HG03432 (cell line): ENCODE results near the gene RAP1A.

Experiments used
- ATAC-seq: cut with Tn5 transposase; IDR thresholded peaks from one replicate; pipeline ENCODE4 v1.9.1; 2021; ENCODE audit warnings: mild to moderate bottlenecking, moderate library complexity; ENCODE audit not compliant: unreplicated experiment

RAP1A gene

GRCh38 chr1:111707906-111708305 is 88.3 kb downstream of the RAP1A start:
- ATAC-seq = no peak

- ATAC-seq = no peak
Measured at GRCh38 chr1:111709986-111710385, 90.4 kb downstream of the RAP1A start.

GRCh38 chr1:111716333-111716732 is 96.7 kb downstream of the RAP1A start:
- no peak for ATAC-seq

- ATAC-seq = no peak
Measured at GRCh38 chr1:111717450-111717849, 97.9 kb downstream of the RAP1A start.

GRCh38 chr1:111719135-111719534 is 99.5 kb downstream of the RAP1A start:
- no peak for ATAC-seq

- no peak for ATAC-seq
Measured at GRCh38 chr1:111719674-111720132, 100.1 kb downstream of the RAP1A start.

- ATAC-seq = no peak
Measured at GRCh38 chr1:111720274-111720976, 100.8 kb downstream of the RAP1A start.

GRCh38 chr1:111720977-111721786 is 101.6 kb downstream of the RAP1A start:
- ATAC-seq = no peak

GRCh38 chr1:111723091-111723806 is 103.7 kb downstream of the RAP1A start:
- no peak for ATAC-seq

- no peak for ATAC-seq
Measured at GRCh38 chr1:111723871-111724270, 104.3 kb downstream of the RAP1A start.

- ATAC-seq = no peak
Measured at GRCh38 chr1:111725192-111725591, 105.6 kb downstream of the RAP1A start.

GRCh38 chr1:111727056-111727455 is 107.5 kb downstream of the RAP1A start:
- ATAC-seq = no peak

- no peak for ATAC-seq
Measured at GRCh38 chr1:111729271-111729921, 109.8 kb downstream of the RAP1A start.

- ATAC-seq = no peak
Measured at GRCh38 chr1:111729946-111730681, 110.5 kb downstream of the RAP1A start.

GRCh38 chr1:111730706-111731105 is 111.1 kb downstream of the RAP1A start:
- ATAC-seq = no peak

- no peak for ATAC-seq
Measured at GRCh38 chr1:111731956-111732355, 112.4 kb downstream of the RAP1A start.

- no peak for ATAC-seq
Measured at GRCh38 chr1:111732718-111733117, 113.1 kb downstream of the RAP1A start.

GRCh38 chr1:111733183-111733991 is 113.8 kb downstream of the RAP1A start:
- no peak for ATAC-seq

- ATAC-seq = no peak
Measured at GRCh38 chr1:111733992-111734341, 114.4 kb downstream of the RAP1A start.

GRCh38 chr1:111734426-111734825 is 114.8 kb downstream of the RAP1A start:
- no peak for ATAC-seq
